Mesenchymal stem cell (in vitro differentiated cells and primary cell): ENCODE results near the gene VWA3A.
"Not testable (repeated sequence)": the region's sequence is repeated elsewhere in the genome, so short reads cannot be mapped to it uniquely, and the experiment has no call there.

Source experiments
- DNase-seq: peaks from one replicate; pipeline ENCODE4 v3.0.0-alpha.2; 2013
- H2AFZ ChIP-seq: one replicate; pipeline ENCODE4 v1.6.1; 2013; ENCODE audit warnings: low read depth, mild to moderate bottlenecking, control low read depth, inconsistent platforms, low read length, moderate library complexity
- H2AK5ac ChIP-seq: 2 replicates; pipeline ENCODE4 v1.6.1; 2013; ENCODE audit warnings: low read length, moderate library complexity, mild to moderate bottlenecking, inconsistent platforms; ENCODE audit not compliant: severe bottlenecking
- H2BK120ac ChIP-seq: one replicate; pipeline ENCODE4 v1.6.1; 2013; ENCODE audit warnings: low read depth, mild to moderate bottlenecking, inconsistent platforms, low read length, moderate library complexity
- H2BK12ac ChIP-seq, 2 experiments: one replicate each; pipeline ENCODE4 v1.6.1; 2013; ENCODE audit warnings: inconsistent platforms in 2 of 2, low read length in 2 of 2, mild to moderate bottlenecking in 2 of 2, moderate library complexity in 2 of 2, control low read depth in 1 of 2
- H2BK15ac ChIP-seq: one replicate; pipeline ENCODE4 v1.6.1; 2013; ENCODE audit warnings: mild to moderate bottlenecking, low read depth, inconsistent platforms; ENCODE audit not compliant: poor library complexity, severe bottlenecking
- H2BK5ac ChIP-seq: 2 replicates; pipeline ENCODE4 v1.6.1; 2013; ENCODE audit warnings: low read depth, mild to moderate bottlenecking, low read length, control low read depth, inconsistent platforms; ENCODE audit not compliant: poor library complexity, severe bottlenecking
- H3K14ac ChIP-seq, 2 experiments: one replicate each; pipeline ENCODE4 v1.6.1; 2013; ENCODE audit warnings: inconsistent platforms in 2 of 2, low read length in 2 of 2, control low read depth in 1 of 2, mild to moderate bottlenecking in 1 of 2, moderate library complexity in 1 of 2
- H3K18ac ChIP-seq, 2 experiments: one replicate each; pipeline ENCODE4 v1.6.1; 2013; ENCODE audit warnings: inconsistent platforms in 2 of 2, low read length in 2 of 2, control low read depth in 1 of 2, low read depth in 1 of 2, mild to moderate bottlenecking in 1 of 2
- H3K23ac ChIP-seq, 2 experiments: one replicate each; pipeline ENCODE4 v1.6.1; 2013; ENCODE audit warnings: inconsistent platforms in 2 of 2, low read length in 2 of 2, mild to moderate bottlenecking in 2 of 2, moderate library complexity in 2 of 2, control low read depth in 1 of 2
- H3K27ac ChIP-seq: 2 replicates; pipeline ENCODE4 v1.5.1; 2013; ENCODE audit warnings: mild to moderate bottlenecking, moderate library complexity, low read length, control low read depth, inconsistent platforms; ENCODE audit not compliant: poor library complexity, severe bottlenecking
- H3K27me3 ChIP-seq, 2 experiments: 2 replicates each; pipeline versions ENCODE4 v1.6.1 to v1.7.0; 2013; ENCODE audit warnings: low read length in 2 of 2, mild to moderate bottlenecking in 2 of 2, moderate library complexity in 2 of 2, control low read depth in 1 of 2, inconsistent platforms in 1 of 2; ENCODE audit not compliant: control insufficient read depth in 1 of 2, insufficient read depth in 1 of 2
- H3K36me3 ChIP-seq, 2 experiments: 2 replicates each; pipeline versions ENCODE4 v1.6.1 to v1.7.0; 2013; ENCODE audit warnings: low read length in 2 of 2, control low read depth in 1 of 2, inconsistent platforms in 1 of 2, low read depth in 1 of 2, mild to moderate bottlenecking in 1 of 2; ENCODE audit not compliant: insufficient read depth in 2 of 2, control insufficient read depth in 1 of 2
- H3K4ac ChIP-seq, 2 experiments: one replicate each; pipeline ENCODE4 v1.6.1; 2013; ENCODE audit warnings: inconsistent platforms in 2 of 2, low read length in 2 of 2, mild to moderate bottlenecking in 2 of 2, moderate library complexity in 2 of 2, control low read depth in 1 of 2, low read depth in 1 of 2
- H3K4me1 ChIP-seq: 2 replicates; pipeline ENCODE4 v1.6.1; 2013; ENCODE audit warnings: low read depth, low read length, control low read depth; ENCODE audit not compliant: control insufficient read depth, insufficient read depth
- H3K4me2 ChIP-seq: 2 replicates; pipeline ENCODE4 v1.6.1; 2013; ENCODE audit warnings: low read length, mild to moderate bottlenecking, inconsistent platforms; ENCODE audit not compliant: poor library complexity, severe bottlenecking
- H3K4me3 ChIP-seq, 2 experiments: 2 replicates each; pipeline versions ENCODE4 v1.5.1 to v1.7.0; 2013; ENCODE audit warnings: low read length in 2 of 2, mild to moderate bottlenecking in 2 of 2, control low read depth in 1 of 2, low read depth in 1 of 2; ENCODE audit not compliant: insufficient read depth in 1 of 2
- H3K79me1 ChIP-seq: replicated peaks from 2 replicates; pipeline ENCODE4 v1.6.1; 2013; ENCODE audit warnings: mild to moderate bottlenecking, control low read depth, low read length, inconsistent platforms; ENCODE audit not compliant: poor library complexity, severe bottlenecking
- H3K9ac ChIP-seq: 2 replicates; pipeline ENCODE4 v1.7.0; 2013; ENCODE audit warnings: mild to moderate bottlenecking, low read length, moderate library complexity
- H3K9me3 ChIP-seq: 2 replicates; pipeline ENCODE4 v1.7.0; 2013; ENCODE audit warnings: mild to moderate bottlenecking, low read length; ENCODE audit not compliant: control insufficient read depth
- H4K8ac ChIP-seq: one replicate; pipeline ENCODE4 v1.6.1; 2013; ENCODE audit warnings: inconsistent platforms, mild to moderate bottlenecking, low read length, moderate library complexity
- H4K91ac ChIP-seq: one replicate; pipeline ENCODE4 v1.6.1; 2013; ENCODE audit warnings: mild to moderate bottlenecking, low read length, inconsistent platforms
- WGBS: methylation state at CpG from one replicate; pipeline ENCODE4 v1.1.7; 2013; ENCODE audit warnings: mixed read lengths; 5-methylcytosine and 5-hydroxymethylcytosine counted together

VWA3A gene

DNA sequence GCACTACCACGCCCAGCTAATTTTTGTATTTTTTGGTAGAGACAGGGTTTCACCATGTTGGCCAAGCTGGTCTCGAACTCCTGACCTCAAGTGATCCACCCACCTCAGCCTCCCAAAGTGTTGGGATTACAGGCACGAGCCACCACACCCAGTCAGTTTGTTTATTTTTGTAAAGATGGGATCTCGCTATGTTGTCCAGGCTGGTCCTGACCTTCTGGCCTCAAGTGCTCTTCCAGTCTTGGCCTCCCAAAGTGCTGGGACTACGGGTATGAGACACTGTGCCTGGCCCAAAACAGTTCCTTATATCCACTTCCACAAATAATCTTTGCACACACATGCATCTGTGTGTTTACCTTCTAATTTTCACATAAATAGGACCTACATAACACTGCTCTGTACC, 19.3 kb downstream of the VWA3A start:
- not testable (repeated sequence) for H3K14ac ChIP-seq, H4K91ac ChIP-seq, H3K18ac ChIP-seq, H3K27ac ChIP-seq, DNase-seq, H3K4me2 ChIP-seq, H3K9ac ChIP-seq, H2AFZ ChIP-seq, H4K8ac ChIP-seq, H3K4me3 ChIP-seq, H3K23ac ChIP-seq, H2BK120ac ChIP-seq, H3K4ac ChIP-seq, H3K36me3 ChIP-seq, H2AK5ac ChIP-seq, H2BK5ac ChIP-seq, H3K9me3 ChIP-seq, H3K4me1 ChIP-seq, H3K79me1 ChIP-seq, H2BK15ac ChIP-seq, H2BK12ac ChIP-seq
- peaks cover 42 to 51% of the 10 kb centered on the region in 2 experiments for H3K27me3 ChIP-seq
- 71% methylated on average over 5 of the region's 5 CpGs for WGBS

- no peak overlapping the region for H3K18ac ChIP-seq
- H3K23ac ChIP-seq = no peak overlapping the region
- DNase-seq = no peak
- H2BK12ac ChIP-seq = no peak overlapping the region
- no peak overlapping the region for H3K27ac ChIP-seq
- H3K4me2 ChIP-seq = no peak overlapping the region
- H3K4me1 ChIP-seq = no peaks in the 10 kb centered on the region
- no peak overlapping the region for H3K14ac ChIP-seq
- H2AK5ac ChIP-seq = no peak overlapping the region
- no peak overlapping the region for H3K4me3 ChIP-seq
- H3K9me3 ChIP-seq = no peaks in the 10 kb centered on the region
- no peak overlapping the region for H4K91ac ChIP-seq
- H3K27me3 ChIP-seq = peaks cover 3 to 9% of the 10 kb centered on the region in 2 experiments
- no peak overlapping the region for H2BK120ac ChIP-seq
- WGBS = 85% methylated on average over 2 of the region's 2 CpGs
- H3K9ac ChIP-seq = no peak overlapping the region
- H2AFZ ChIP-seq = no peak overlapping the region
- H3K4ac ChIP-seq = no peak overlapping the region
- H2BK15ac ChIP-seq = no peak overlapping the region
- no peaks in the 10 kb centered on the region for H3K36me3 ChIP-seq
- H3K79me1 ChIP-seq = no peaks in the 10 kb centered on the region
- no peak overlapping the region for H4K8ac ChIP-seq
- no peak overlapping the region for H2BK5ac ChIP-seq
Observed at GRCh38 chr16:22116095-22116700, 23.9 kb downstream of the VWA3A start.

DNA sequence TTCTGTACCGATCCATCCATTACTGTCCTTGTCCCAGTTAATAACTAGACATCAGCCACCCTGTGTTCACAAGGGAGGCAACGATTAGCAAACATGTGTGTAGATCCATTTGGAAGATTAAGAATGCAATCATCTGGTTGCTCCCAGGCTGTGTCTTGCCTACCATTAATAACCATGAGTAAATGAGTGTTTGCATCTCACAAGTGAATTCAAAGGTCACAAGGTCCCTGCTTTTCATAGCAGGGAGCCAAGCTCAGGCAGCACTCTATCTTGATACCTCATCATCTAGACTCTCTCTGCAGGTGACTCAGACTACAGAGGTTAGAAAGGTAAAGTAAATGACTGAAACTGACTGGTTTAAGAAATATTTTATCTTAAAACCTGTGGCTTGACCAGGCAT, 25.3 kb downstream of the VWA3A start:
- Histone ChIP-seq H3K4me3 (no peak overlapping the region), H3K4ac (no peak overlapping the region)
- 76% methylated on average over 2 of the region's 2 CpGs for WGBS

GRCh38 chr16:22120440-22120839, 28.1 kb downstream of the VWA3A start:
- Histone ChIP-seq H2AK5ac (no peak overlapping the region), H3K4me2 (no peak overlapping the region), H3K4ac (no peak overlapping the region), H3K4me3 (no peak overlapping the region), H3K9me3 (no peaks in the 10 kb centered on the region), H2BK15ac (no peak overlapping the region), H3K36me3 (no peaks in the 10 kb centered on the region), H3K79me1 (no peaks in the 10 kb centered on the region), H2BK5ac (no peak overlapping the region), H3K18ac (no peak overlapping the region), H3K14ac (no peak overlapping the region), H3K27ac (no peak overlapping the region), H3K23ac (no peak overlapping the region), H2AFZ (no peak overlapping the region), H2BK120ac (no peak overlapping the region), H4K91ac (no peak overlapping the region), H3K4me1 (no peaks in the 10 kb centered on the region), H3K27me3 (peaks cover 5 to 11% of the 10 kb centered on the region in 2 experiments), H3K9ac (no peak overlapping the region), H2BK12ac (no peak overlapping the region), H4K8ac (no peak overlapping the region)
- WGBS = 61% methylated on average over 2 of the region's 3 CpGs
- no peak for DNase-seq

More for the DNA sequence above, 25.3 kb downstream of the VWA3A start:
- no peak overlapping the region for H2BK15ac ChIP-seq
- H3K27me3 ChIP-seq = peaks cover 2 to 8% of the 10 kb centered on the region in 2 experiments
- H4K91ac ChIP-seq = no peak overlapping the region
- H2AFZ ChIP-seq = no peak overlapping the region
- no peak overlapping the region for H3K14ac ChIP-seq
- no peaks in the 10 kb centered on the region for H3K79me1 ChIP-seq
- H3K9me3 ChIP-seq = no peaks in the 10 kb centered on the region
- H2BK12ac ChIP-seq = no peak overlapping the region
- H3K4me2 ChIP-seq = no peak overlapping the region
- H2BK5ac ChIP-seq = no peak overlapping the region
- H2AK5ac ChIP-seq = no peak overlapping the region
- no peak overlapping the region for H2BK120ac ChIP-seq
- H4K8ac ChIP-seq = no peak overlapping the region
- no peak overlapping the region for H3K9ac ChIP-seq
- H3K36me3 ChIP-seq = no peaks in the 10 kb centered on the region
- no peak for DNase-seq
- H3K27ac ChIP-seq = no peak overlapping the region
- H3K4me1 ChIP-seq = no peaks in the 10 kb centered on the region
- H3K23ac ChIP-seq = no peak overlapping the region
- no peak overlapping the region for H3K18ac ChIP-seq
